Adrenal gland (tissue), 5 donors: ENCODE data around the gene ITGB4.

ENCODE experiments used
- CTCF ChIP-seq, 6 experiments: fragments of 450-650 bp in 4 of 6; fragments of 200-600 bp in 2 of 6; sonication (generic) in 1 of 6; IDR thresholded peaks; 1 replicate in 5 of 6; 2 replicates in 1 of 6; pipeline versions ENCODE4 v1.5.1 to v1.8.0; 2016 to 2021; ENCODE audit warnings: antibody characterized with exemption in 6 of 6, mild to moderate bottlenecking in 2 of 6, moderate library complexity in 1 of 6
- POLR2A ChIP-seq, 2 donors: fragments of 450-650 bp; IDR thresholded peaks; one replicate each; pipeline ENCODE4 v1.6.1; 2017; ENCODE audit warnings: antibody characterized with exemption in 2 of 2, mild to moderate bottlenecking in 2 of 2, moderate library complexity in 1 of 2
- donor health status: DM: no; HTN: no; CAD: no.

GRCh38 chr17:75680431-75680830 is 40.8 kb upstream of the ITGB4 start:
- TF ChIP-seq CTCF (IDR thresholded peaks at IDR 0.05) (no peak), POLR2A (IDR thresholded peaks at IDR 0.05) (no peak)
